Hepatocyte (in vitro differentiated cells): ENCODE measurements around the gene C1orf116. TPM values are rescaled to one million over a fixed set of nuclear protein-coding genes. Genes with fewer than 3 reads are reported as not detected.
A peak's percentile ranks its signal among the peaks of the same experiment; 100 is the strongest.

Experiments
- DNase-seq: peaks from one replicate; pipeline ENCODE4 v3.0.0-alpha.2; 2016; ENCODE audit warnings: low spot score
- H2AFZ ChIP-seq: fragments of 200-600 bp; sonication (generic); 2 replicates; pipeline ENCODE4 v1.6.0; 2016; ENCODE audit warnings: antibody characterized with exemption, mild to moderate bottlenecking
- H3K27ac ChIP-seq: fragments of 200-600 bp; sonication (generic); 2 replicates; pipeline ENCODE4 v1.5.1; 2016; ENCODE audit warnings: mild to moderate bottlenecking
- H3K27me3 ChIP-seq: fragments of 200-600 bp; sonication (generic); 2 replicates; pipeline ENCODE4 v1.6.1; 2016
- H3K36me3 ChIP-seq: fragments of 200-600 bp; sonication (generic); replicated peaks from 2 replicates; pipeline ENCODE4 v1.5.1; 2016; ENCODE audit warnings: low read depth; ENCODE audit not compliant: insufficient read depth
- H3K4me1 ChIP-seq: fragments of 200-600 bp; sonication (generic); 2 replicates; pipeline ENCODE4 v1.5.1; 2016; ENCODE audit warnings: mild to moderate bottlenecking, moderate library complexity; ENCODE audit not compliant: insufficient read depth
- H3K4me2 ChIP-seq: fragments of 200-600 bp; sonication (generic); 2 replicates; pipeline ENCODE4 v1.6.0; 2016
- H3K4me3 ChIP-seq: fragments of 200-600 bp; sonication (generic); 2 replicates; pipeline ENCODE4 v1.5.1; 2016; ENCODE audit warnings: mild to moderate bottlenecking
- H3K79me2 ChIP-seq: fragments of 200-600 bp; sonication (generic); 2 replicates; pipeline ENCODE4 v1.6.0; 2017; ENCODE audit warnings: mild to moderate bottlenecking
- H3K9me2 ChIP-seq: fragments of 200-600 bp; sonication (generic); replicated peaks from 2 replicates; pipeline ENCODE4 v1.6.0; 2017; ENCODE audit warnings: mild to moderate bottlenecking; ENCODE audit not compliant: insufficient read depth
- H3K9me3 ChIP-seq: fragments of 200-600 bp; sonication (generic); 2 replicates; pipeline ENCODE4 v1.5.1; 2016; ENCODE audit warnings: low read depth, mild to moderate bottlenecking
- H4K20me1 ChIP-seq: fragments of 200-600 bp; sonication (generic); 2 replicates; pipeline ENCODE4 v1.6.0; 2016; ENCODE audit warnings: mild to moderate bottlenecking; ENCODE audit not compliant: insufficient read depth, poor library complexity, severe bottlenecking
- CTCF ChIP-seq: fragments of 200-600 bp; sonication (generic); IDR thresholded peaks from 2 replicates; pipeline ENCODE4 v1.5.1; 2016; ENCODE audit warnings: antibody characterized with exemption, mild to moderate bottlenecking; ENCODE audit not compliant: poor library complexity
- EZH2 ChIP-seq: fragments of 200-600 bp; sonication (generic); IDR thresholded peaks from 2 replicates; pipeline ENCODE4 v1.6.1; 2016; ENCODE audit warnings: antibody characterized with exemption, mild to moderate bottlenecking, borderline replicate concordance
- EZH2phosphoT487 ChIP-seq: fragments of 200-600 bp; sonication (generic); IDR thresholded peaks from one replicate; pipeline ENCODE4 v1.6.1; 2018; ENCODE audit warnings: antibody characterized with exemption, mild to moderate bottlenecking, low read depth, moderate library complexity; ENCODE audit not compliant: unreplicated experiment, severe bottlenecking
- WGBS: methylation state at CpG from one replicate; pipeline ENCODE4 v1.1.6; 2016; ENCODE audit warnings: low lambda C conversion rate; ENCODE audit errors: missing lambda C conversion rate; 5-methylcytosine and 5-hydroxymethylcytosine counted together
- polyA plus RNA-seq: library from polyadenylated mRNA; unstranded; fragments of >200 nt; fragmentation: Nextera tagmentation; extraction: Ambion mirVana; gene quantifications from 2 replicates; pipeline ENCODE4 v1.2.1, GENCODE V29; 2016
- total RNA-seq: library from RNA; depleted of rRNA; stranded (reverse); fragments of >200 nt; gene quantifications from 2 replicates; pipeline ENCODE4 v1.2.3, GENCODE V29; 2014

Gene C1orf116
- total RNA-seq (16.7 and 18.3 TPM in 2 replicates), polyA plus RNA-seq (15.7 and 18.7 TPM in 2 replicates)

GRCh38 chr1:207032528-207033017, at the start of gene C1orf116:
TSS of gene C1orf116 (minus strand) at chr1:207032756. CDS start at chr1:207027598, 5,158 bp downstream.
- DNase-seq: peak; percentile 88
- no peaks in the 10 kb centered on the region for H3K9me3 ChIP-seq
- peaks cover 26% of the 10 kb centered on the region for H3K4me1 ChIP-seq
- WGBS: 0% methylated on average over 1 of the region's 1 CpG
- TF ChIP-seq EZH2 (no peak), EZH2phosphoT487 (no peak), CTCF (no peak)
- H3K9me2 ChIP-seq: no peaks in the 10 kb centered on the region
- H3K79me2 ChIP-seq: peaks cover 22% of the 10 kb centered on the region
- no peaks in the 10 kb centered on the region for H3K27me3 ChIP-seq
- H3K27ac ChIP-seq: peak within 1 kb of the TSS; percentile 100
- no peak within 1 kb of the TSS for H2AFZ ChIP-seq
- H3K36me3 ChIP-seq: no peaks in the 10 kb centered on the region
- H3K4me3 ChIP-seq: peak within 1 kb of the TSS; percentile 25
- H3K4me2 ChIP-seq: peak within 1 kb of the TSS; percentile 77
- H4K20me1 ChIP-seq: no peaks in the 10 kb centered on the region

GRCh38 chr1:207081806-207082205, 49.2 kb upstream of the C1orf116 start:
- Histone ChIP-seq H3K4me1 (peaks cover 10% of the 10 kb centered on the region), H3K9me3 (no peaks in the 10 kb centered on the region), H3K79me2 (no peaks in the 10 kb centered on the region), H3K36me3 (no peaks in the 10 kb centered on the region), H2AFZ (no peak overlapping the region), H3K4me3 (no peak overlapping the region), H3K9me2 (no peaks in the 10 kb centered on the region), H3K4me2 (no peak overlapping the region), H3K27ac (no peak overlapping the region), H4K20me1 (no peaks in the 10 kb centered on the region), H3K27me3 (no peaks in the 10 kb centered on the region)
- DNase-seq: no peak
- no peak for TF ChIP-seq CTCF
- no peak for TF ChIP-seq EZH2phosphoT487
- TF ChIP-seq EZH2: no peak
- WGBS: 80% methylated on average over 2 of the region's 2 CpGs

DNA sequence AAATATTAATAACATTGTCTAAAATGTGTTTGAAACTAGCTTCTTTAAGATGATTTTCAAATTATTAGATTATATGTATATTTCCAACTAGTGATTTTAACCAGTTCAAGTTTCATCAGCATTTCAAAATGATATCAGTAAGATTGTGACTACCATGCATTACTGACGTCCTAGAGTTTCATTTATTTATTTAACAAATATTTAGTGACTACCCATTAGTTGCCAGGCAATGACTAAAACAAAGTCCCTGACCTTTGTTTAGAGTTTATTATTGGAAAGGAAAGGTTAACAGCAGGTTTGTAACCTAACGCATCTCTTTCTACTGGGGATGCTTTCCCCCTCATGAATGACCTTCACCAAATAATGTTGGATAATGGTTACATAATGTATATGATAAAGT, 48.5 kb upstream of the C1orf116 start:
- H3K4me1 ChIP-seq: peaks cover 10% of the 10 kb centered on the region
- no peaks in the 10 kb centered on the region for H4K20me1 ChIP-seq
- H3K27me3 ChIP-seq: no peaks in the 10 kb centered on the region
- no peaks in the 10 kb centered on the region for H3K36me3 ChIP-seq
- no peaks in the 10 kb centered on the region for H3K9me2 ChIP-seq
- no peaks in the 10 kb centered on the region for H3K79me2 ChIP-seq
- no peak overlapping the region for H3K4me3 ChIP-seq
- TF ChIP-seq CTCF (no peak), EZH2phosphoT487 (no peak), EZH2 (no peak)
- no peaks in the 10 kb centered on the region for H3K9me3 ChIP-seq
- WGBS: 71% methylated on average over 2 of the region's 2 CpGs
- DNase-seq: no peak
- no peak overlapping the region for H2AFZ ChIP-seq
- H3K4me2 ChIP-seq: no peak overlapping the region
- H3K27ac ChIP-seq: no peak overlapping the region
